Measurements from ENCODE around the gene CMTM7. TPM values are rescaled to one million over a fixed set of nuclear protein-coding genes. Genes with fewer than 3 reads are reported as not detected.

CMTM7 gene
- total RNA-seq, 1 experiment from 2014 or later, result 62.6 TPM

DNA sequence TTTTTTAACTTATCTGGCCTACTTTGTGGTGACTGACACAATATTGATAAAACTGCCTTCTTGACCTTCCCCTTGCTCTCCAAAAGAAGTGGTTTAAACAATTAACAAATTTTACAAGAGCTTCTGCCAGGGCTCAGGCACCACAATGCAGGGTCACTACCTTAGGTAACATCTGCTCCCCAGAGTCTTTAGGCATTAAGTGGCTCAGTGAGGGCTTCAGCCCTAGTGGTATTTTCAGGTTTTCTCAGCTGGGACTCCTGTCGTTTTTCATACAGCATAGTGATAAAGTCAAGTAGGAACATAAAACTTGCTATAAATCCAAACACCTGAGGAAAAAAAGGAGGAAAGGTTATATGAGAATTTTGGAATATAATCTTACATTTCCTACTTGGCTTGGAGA lies 92.1 kb downstream of the CMTM7 start:
- no peaks in the 10 kb centered on the region for H3K27me3 ChIP-seq (ENCODE audit: insufficient read depth, low read length)
- intact Hi-C loops (cut with micrococcal nuclease), result no loop called here
- no peak for ATAC-seq
- H2AFZ ChIP-seq (ENCODE audit: low read depth, low read length, poor library complexity, severe bottlenecking), result no peak overlapping the region
- H3K9ac ChIP-seq (ENCODE audit: low read length), result no peak overlapping the region
- H3K36me3 ChIP-seq (ENCODE audit: control insufficient read depth in 1 of 2, insufficient read depth in 2 of 2, low read length in 2 of 2), result peaks cover 3 to 8% of the 10 kb centered on the region in 2 experiments; a peak in 1 of 4 replicates
- TF ChIP-seq TCF7L2 (IDR thresholded peaks at IDR 0.05; ENCODE audit: borderline replicate concordance, extremely low read depth, insufficient read depth, insufficient read length), result no peak
- TF ChIP-seq, protein P1, sequence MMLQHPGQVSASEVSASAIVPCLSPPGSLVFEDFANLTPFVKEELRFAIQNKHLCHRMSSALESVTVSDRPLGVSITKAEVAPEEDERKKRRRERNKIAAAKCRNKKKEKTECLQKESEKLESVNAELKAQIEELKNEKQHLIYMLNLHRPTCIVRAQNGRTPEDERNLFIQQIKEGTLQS (IDR thresholded peaks at IDR 0.05), result no peak
- TF ChIP-seq POLR2A (IDR thresholded peaks at IDR 0.05; ENCODE audit: borderline replicate concordance, extremely low read depth, insufficient read depth, insufficient read length), result no peak
- no peak for TF ChIP-seq SIN3A (IDR thresholded peaks at IDR 0.05; ENCODE audit: low read depth)
- TF ChIP-seq POLR2AphosphoS5 (IDR thresholded peaks at IDR 0.05; ENCODE audit: low read depth, low read length), result no peak
- no peak for TF ChIP-seq FOSL1 (IDR thresholded peaks at IDR 0.05; ENCODE audit: low read depth)
- no peak for TF ChIP-seq ELF1 (IDR thresholded peaks at IDR 0.05; ENCODE audit: borderline replicate concordance, low read depth)
- TF ChIP-seq, protein P2, sequence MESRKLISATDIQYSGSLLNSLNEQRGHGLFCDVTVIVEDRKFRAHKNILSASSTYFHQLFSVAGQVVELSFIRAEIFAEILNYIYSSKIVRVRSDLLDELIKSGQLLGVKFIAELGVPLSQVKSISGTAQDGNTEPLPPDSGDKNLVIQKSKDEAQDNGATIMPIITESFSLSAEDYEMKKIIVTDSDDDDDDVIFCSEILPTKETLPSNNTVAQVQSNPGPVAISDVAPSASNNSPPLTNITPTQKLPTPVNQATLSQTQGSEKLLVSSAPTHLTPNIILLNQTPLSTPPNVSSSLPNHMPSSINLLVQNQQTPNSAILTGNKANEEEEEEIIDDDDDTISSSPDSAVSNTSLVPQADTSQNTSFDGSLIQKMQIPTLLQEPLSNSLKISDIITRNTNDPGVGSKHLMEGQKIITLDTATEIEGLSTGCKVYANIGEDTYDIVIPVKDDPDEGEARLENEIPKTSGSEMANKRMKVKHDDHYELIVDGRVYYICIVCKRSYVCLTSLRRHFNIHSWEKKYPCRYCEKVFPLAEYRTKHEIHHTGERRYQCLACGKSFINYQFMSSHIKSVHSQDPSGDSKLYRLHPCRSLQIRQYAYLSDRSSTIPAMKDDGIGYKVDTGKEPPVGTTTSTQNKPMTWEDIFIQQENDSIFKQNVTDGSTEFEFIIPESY (IDR thresholded peaks at IDR 0.05; ENCODE audit: extremely low read depth, insufficient replicate concordance, low read length), result no peak
- TF ChIP-seq, protein P3, sequence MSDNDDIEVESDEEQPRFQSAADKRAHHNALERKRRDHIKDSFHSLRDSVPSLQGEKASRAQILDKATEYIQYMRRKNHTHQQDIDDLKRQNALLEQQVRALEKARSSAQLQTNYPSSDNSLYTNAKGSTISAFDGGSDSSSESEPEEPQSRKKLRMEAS (IDR thresholded peaks at IDR 0.05), result no peak
- RAD21 ChIA-PET (ENCODE audit: low non-redundant PET in 1 of 2, low total read pairs in 2 of 2, uncharacterized antibody in 2 of 2, unreplicated experiment in 2 of 2), result no interaction called here
- no peaks in the 10 kb centered on the region for H3K4me1 ChIP-seq (ENCODE audit: control insufficient read depth in 1 of 2, insufficient read depth in 2 of 2, low read length in 2 of 2)
- H3K79me2 ChIP-seq (ENCODE audit: insufficient read depth, low read length), result no peaks in the 10 kb centered on the region; the same call in 1 of the 2 replicates
- H3K9me2 ChIP-seq (ENCODE audit: insufficient read depth), result no peaks in the 10 kb centered on the region
- CTCF ChIA-PET, result interaction anchor here (2.7 kb wide), 1 partner anchor 16 kb away, joined by 8 read pairs; no protein-coding TSS in a partner anchor
- no TSS peak for BruUV-seq (replicated peaks)
- no peaks in the 10 kb centered on the region for H4K20me1 ChIP-seq (ENCODE audit: insufficient read depth)
- H3K27ac ChIP-seq (ENCODE audit: low read depth, low read length), result no peak overlapping the region
- DNase-seq (ENCODE audit: low read depth, low spot score), result no peak
- no peaks in the 10 kb centered on the region for H3K9me3 ChIP-seq (ENCODE audit: control insufficient read depth in 1 of 2, insufficient read depth in 1 of 2, low read depth in 1 of 2, low read length in 2 of 2)
- H3K4me2 ChIP-seq (ENCODE audit: low read length), result no peak overlapping the region
- H3K4me3 ChIP-seq (replicated peaks in 1 of 2; ENCODE audit: low read depth in 1 of 2, low read length in 2 of 2), result no peak overlapping the region
- POLR2A ChIA-PET, result no interaction called here

Measured in HCT116 (cell line).